ENCODE data around the gene HAO1.

GRCh38 chr20:7848351-7848750, 91.9 kb downstream of the HAO1 start:
- TF ChIP-seq CTCF (IDR thresholded peaks at IDR 0.05): no peak
- TF ChIP-seq POLR2A (IDR thresholded peaks at IDR 0.05): no peak

All from ovary (tissue), 3 donors.